Small intestine (tissue), 7 donors: ENCODE measurements around the gene ARF6. TPM values are rescaled to one million over a fixed set of nuclear protein-coding genes. Genes with fewer than 3 reads are reported as not detected.
A peak's percentile ranks its signal among the peaks of the same experiment; 100 is the strongest.

ENCODE experiments used
- DNase-seq, 2 donors: peaks; one replicate each; pipeline versions ENCODE4 v3.0.0 to v3.0.0-alpha.2; 2013
- FAIRE-seq: peaks from 2 replicates; lab custom pipeline; 2012; peaks lifted over from hg19 to GRCh38; lab: Jason Lieb, UNC
- H3K27ac ChIP-seq, 3 donors: one replicate each; pipeline ENCODE4 v1.5.1; 2013; ENCODE audit warnings: low read length in 2 of 3, mild to moderate bottlenecking in 2 of 3, control low read depth in 1 of 3, inconsistent platforms in 1 of 3, low read depth in 1 of 3, moderate library complexity in 1 of 3
- H3K27me3 ChIP-seq, 3 donors: one replicate each; pipeline ENCODE4 v1.6.1; 2013; ENCODE audit warnings: low read length in 3 of 3, inconsistent platforms in 1 of 3; ENCODE audit not compliant: control insufficient read depth in 3 of 3, insufficient read depth in 3 of 3
- H3K36me3 ChIP-seq, 3 donors: one replicate each; pipeline ENCODE4 v1.6.1; 2013; ENCODE audit warnings: low read length in 3 of 3, inconsistent platforms in 1 of 3, low read depth in 1 of 3, mild to moderate bottlenecking in 1 of 3, moderate library complexity in 1 of 3; ENCODE audit not compliant: control insufficient read depth in 3 of 3, insufficient read depth in 2 of 3
- H3K4me1 ChIP-seq, 3 donors: one replicate each; pipeline ENCODE4 v1.6.1; 2013; ENCODE audit warnings: low read length in 2 of 3, inconsistent platforms in 1 of 3, low read depth in 1 of 3, mild to moderate bottlenecking in 1 of 3, moderate library complexity in 1 of 3; ENCODE audit not compliant: control insufficient read depth in 3 of 3, insufficient read depth in 2 of 3
- H3K4me3 ChIP-seq, 3 donors: one replicate each; pipeline ENCODE4 v1.5.1; 2013; ENCODE audit warnings: low read length in 3 of 3, control low read depth in 1 of 3, inconsistent platforms in 1 of 3, low read depth in 1 of 3, mild to moderate bottlenecking in 1 of 3, moderate library complexity in 1 of 3
- H3K9me3 ChIP-seq, 2 donors: one replicate each; pipeline ENCODE4 v1.6.1; 2013; ENCODE audit warnings: low read depth in 1 of 2, low read length in 1 of 2; ENCODE audit not compliant: control insufficient read depth in 2 of 2, insufficient read depth in 1 of 2
- WGBS, 3 donors: extraction: QIAGEN DNeasy Blood & Tissue Kit; methylation state at CpG; one replicate each; pipeline ENCODE4 v1.1.7; 2013; 5-methylcytosine and 5-hydroxymethylcytosine counted together
- polyA plus RNA-seq, 4 donors: library from polyadenylated mRNA; stranded (reverse) in 3 of 4; unstranded in 1 of 4; fragments of 200-250 nt in 3 of 4; fragments of 120-200 nt in 1 of 4; gene quantifications; one replicate each; pipeline versions ENCODE4 v1.2.1 to v1.2.3, GENCODE V29; 2013
- donor health status: healthy with polysubstance abuse.
- donor health status: control.
- donor health status: control.
- donor health status: Bipolar disorder and iron deficiency.
- donor health status: healthy.

Gene ARF6
- polyA plus RNA-seq, 4 donors, result 51.9 to 78.6 (median 65.0) TPM

DNA sequence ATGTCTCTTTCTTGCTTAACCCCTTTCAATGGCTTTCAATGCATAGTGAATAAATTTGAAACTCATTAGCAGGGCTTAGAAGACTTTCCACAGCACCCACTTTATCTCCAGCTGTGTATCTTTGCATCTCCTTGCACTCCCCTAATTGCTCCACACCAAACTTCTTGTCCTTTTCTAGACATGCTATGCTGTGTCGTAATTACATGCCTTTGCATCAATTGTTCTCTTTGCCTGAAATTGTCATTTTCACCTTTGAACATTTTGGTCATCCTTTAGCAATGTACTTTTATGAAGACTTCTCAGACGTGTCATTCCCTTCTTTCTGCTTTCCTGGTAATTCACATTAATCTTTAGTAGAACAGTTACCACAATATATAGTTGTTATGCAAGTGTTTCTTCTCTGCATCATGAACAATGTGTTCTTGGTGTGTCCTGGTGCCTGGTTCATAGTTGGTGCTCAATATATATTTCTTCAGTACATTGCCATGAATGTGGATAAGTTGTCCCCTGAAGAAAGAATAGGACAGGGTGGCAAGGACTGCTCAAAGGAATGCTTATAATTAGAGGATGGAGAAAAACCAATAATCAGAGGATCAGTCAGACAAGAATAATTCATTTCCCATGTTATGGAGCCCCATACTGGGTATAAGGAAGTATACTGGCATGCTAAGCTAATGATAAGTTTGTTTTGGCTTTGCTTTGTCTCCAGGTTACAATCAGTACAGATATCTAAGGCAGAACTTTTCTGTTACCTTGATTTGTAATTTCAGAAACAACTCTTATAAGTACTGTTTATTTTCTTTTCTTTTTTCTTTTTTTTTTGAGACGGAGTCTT lies 27.2 kb downstream of the ARF6 start:
- DNase-seq, result peak; percentile 58 to 70
- 43 to 73% (median 53%) methylated on average over 3 of the region's 3 CpGs for WGBS, 3 donors

DNA sequence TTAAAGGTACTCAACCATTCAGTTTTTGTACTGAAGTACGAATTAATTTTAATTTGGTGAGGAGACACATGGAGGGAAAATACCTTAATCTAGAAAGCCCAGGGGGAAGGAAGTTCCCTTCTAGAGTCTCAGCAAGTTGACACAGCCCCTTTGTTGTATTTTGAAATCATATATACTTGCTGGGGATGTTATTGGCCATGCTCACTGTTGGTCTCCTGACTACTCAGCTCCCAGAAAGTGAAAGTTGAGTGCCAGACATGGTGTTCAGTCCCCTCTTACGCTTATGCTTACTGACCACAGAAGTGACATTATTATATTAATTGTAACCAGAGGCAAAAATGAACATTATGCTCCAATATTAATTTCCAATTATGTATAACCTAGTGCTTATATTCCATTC lies 28.1 kb downstream of the ARF6 start:
- WGBS, 3 donors, result 85 to 96% (median 89%) methylated on average over 2 of the region's 2 CpGs
- H3K36me3 ChIP-seq, result no peaks in the 10 kb centered on the region
- H3K27ac ChIP-seq, result no peak overlapping the region
- H3K4me1 ChIP-seq, result peaks cover 0 to 16% (median 2%) of the 10 kb centered on the region in 3 donors
- H3K4me3 ChIP-seq, result no peak overlapping the region
- DNase-seq, result no peak
- no peak for FAIRE-seq
- no peaks in the 10 kb centered on the region for H3K27me3 ChIP-seq
- no peaks in the 10 kb centered on the region for H3K9me3 ChIP-seq

More for the DNA sequence above, 27.2 kb downstream of the ARF6 start:
- no peak for FAIRE-seq
- Histone ChIP-seq H3K4me3 (no peak overlapping the region), H3K27me3 (no peaks in the 10 kb centered on the region), H3K27ac (peak overlapping the region in 2 of 3 donors; percentile 60 to 62), H3K4me1 (peaks cover 0 to 16% (median 2%) of the 10 kb centered on the region in 3 donors), H3K36me3 (no peaks in the 10 kb centered on the region), H3K9me3 (no peaks in the 10 kb centered on the region)

DNA sequence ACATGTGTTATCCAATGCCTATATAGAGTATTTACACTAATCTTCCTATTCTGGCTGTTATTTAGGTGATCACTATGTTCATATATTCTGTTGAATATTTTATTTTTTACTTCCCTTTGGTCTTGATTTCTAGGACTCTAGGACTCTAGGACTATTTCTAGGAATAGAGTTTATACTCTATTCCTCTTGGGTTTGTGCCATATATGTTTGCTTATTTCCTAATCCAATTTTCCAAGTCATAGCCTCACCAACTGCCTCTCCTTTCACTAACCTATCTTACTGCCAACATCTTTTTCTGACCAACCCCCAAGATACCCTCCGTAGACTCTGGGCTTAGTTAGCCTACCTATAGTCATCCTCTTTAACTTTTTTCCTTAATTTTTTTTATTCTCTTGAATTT lies 28.5 kb downstream of the ARF6 start:
- FAIRE-seq (no peak), DNase-seq (no peak)
- no peak overlapping the region for H3K4me3 ChIP-seq
- no peaks in the 10 kb centered on the region for H3K27me3 ChIP-seq
- H3K4me1 ChIP-seq, result peaks cover 0 to 16% (median 2%) of the 10 kb centered on the region in 3 donors
- 94 to 100% (median 95%) methylated on average over 1 of the region's 1 CpG for WGBS, 3 donors
- H3K9me3 ChIP-seq, result no peaks in the 10 kb centered on the region
- no peak overlapping the region for H3K27ac ChIP-seq
- no peaks in the 10 kb centered on the region for H3K36me3 ChIP-seq

- no peaks in the 10 kb centered on the region for H3K27me3 ChIP-seq
- H3K4me3 ChIP-seq, result no peak overlapping the region
- no peaks in the 10 kb centered on the region for H3K36me3 ChIP-seq
- FAIRE-seq, result no peak
- no peak overlapping the region for H3K27ac ChIP-seq
- H3K9me3 ChIP-seq, result no peaks in the 10 kb centered on the region
- no peak for DNase-seq
- 88 to 100% (median 88%) methylated on average over 1 of the region's 1 CpG for WGBS, 3 donors
- H3K4me1 ChIP-seq, result peaks cover 0 to 13% (median 2%) of the 10 kb centered on the region in 3 donors
Observed at GRCh38 chr14:49923442-49923841, 30.6 kb downstream of the ARF6 start.

- Histone ChIP-seq H3K4me1 (peaks cover 0 to 10% (median 2%) of the 10 kb centered on the region in 3 donors), H3K36me3 (no peaks in the 10 kb centered on the region), H3K27me3 (no peaks in the 10 kb centered on the region), H3K9me3 (no peaks in the 10 kb centered on the region), H3K4me3 (no peak overlapping the region), H3K27ac (no peak overlapping the region)
- DNase-seq (no peak), FAIRE-seq (no peak)
- WGBS, 3 donors, result 75 to 92% (median 88%) methylated on average over 4 of the region's 4 CpGs
Observed at GRCh38 chr14:49923881-49924280, 31.0 kb downstream of the ARF6 start.

GRCh38 chr14:49924852-49925251 lies 32.0 kb downstream of the ARF6 start:
- Histone ChIP-seq H3K27me3 (no peaks in the 10 kb centered on the region), H3K4me1 (peaks cover 0 to 7% (median under 1%) of the 10 kb centered on the region in 3 donors), H3K36me3 (no peaks in the 10 kb centered on the region), H3K27ac (no peak overlapping the region), H3K9me3 (no peaks in the 10 kb centered on the region), H3K4me3 (no peak overlapping the region)
- WGBS, 3 donors, result 95 to 96% (median 95%) methylated on average over 4 of the region's 4 CpGs
- no peak for FAIRE-seq
- DNase-seq, result no peak

DNA sequence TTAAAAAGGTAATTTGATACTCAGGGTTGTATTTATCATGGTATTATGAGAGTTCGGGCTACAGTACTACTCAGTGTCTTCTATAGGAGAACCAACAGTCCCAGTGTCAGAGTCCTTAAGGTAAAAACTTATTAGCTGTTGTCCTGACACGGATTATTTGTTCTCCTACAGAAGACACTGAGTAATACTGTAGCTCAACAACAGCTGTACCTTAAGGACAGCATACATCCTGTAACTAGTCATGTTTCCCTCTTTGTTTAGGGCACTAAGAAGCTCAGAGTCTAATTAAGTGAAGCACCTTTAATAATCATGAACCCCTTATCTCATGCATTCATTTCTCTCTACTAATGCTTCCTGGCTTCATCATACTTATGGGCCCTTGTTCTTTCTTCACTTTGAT lies 33.9 kb downstream of the ARF6 start:
- Histone ChIP-seq H3K9me3 (no peaks in the 10 kb centered on the region), H3K27ac (no peak overlapping the region), H3K4me1 (no peaks in the 10 kb centered on the region), H3K36me3 (no peaks in the 10 kb centered on the region), H3K27me3 (no peaks in the 10 kb centered on the region), H3K4me3 (no peak overlapping the region)
- DNase-seq, result no peak
- no peak for FAIRE-seq
- WGBS, 3 donors, result 82 to 91% (median 87%) methylated on average over 2 of the region's 2 CpGs

DNA sequence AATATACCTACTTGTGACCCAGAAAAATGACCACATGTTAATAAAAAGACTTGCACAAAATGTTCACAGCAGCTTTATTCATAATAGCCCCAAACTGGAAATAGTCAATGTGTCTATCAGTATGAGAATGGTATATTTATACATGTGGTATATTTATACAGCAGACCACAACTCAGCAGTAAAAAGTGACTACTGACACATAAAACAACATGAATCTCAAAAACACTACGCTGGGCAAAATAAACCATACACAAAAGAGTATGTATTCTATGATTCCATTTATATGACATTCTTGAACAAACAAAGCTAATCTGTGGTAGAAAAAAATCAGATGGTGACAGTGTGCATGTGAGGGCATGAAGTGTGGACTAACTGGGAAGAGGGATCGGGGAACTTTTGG lies 35.1 kb downstream of the ARF6 start:
- DNase-seq, result no peak
- no peaks in the 10 kb centered on the region for H3K27me3 ChIP-seq
- 65 to 70% (median 69%) methylated on average over 2 of the region's 2 CpGs for WGBS, 3 donors
- no peak for FAIRE-seq
- no peak overlapping the region for H3K4me3 ChIP-seq
- no peaks in the 10 kb centered on the region for H3K9me3 ChIP-seq
- no peak overlapping the region for H3K27ac ChIP-seq
- no peaks in the 10 kb centered on the region for H3K4me1 ChIP-seq
- no peaks in the 10 kb centered on the region for H3K36me3 ChIP-seq
